HEK293T (cell line): ENCODE measurements around the gene INPP4B.

Source experiments
- CTCF ChIA-PET: fragments of 350-600 bp; formaldehyde crosslinking; extraction: SDS; loops from one replicate; lab custom pipeline; 2021; ENCODE audit warnings: antibody characterized with exemption, inconsistent platforms; lab: Yijun Ruan, JAX
- POLR2A ChIA-PET: fragments of 350-600 bp; formaldehyde crosslinking; extraction: SDS; loops from one replicate; lab custom pipeline; 2020; ENCODE audit warnings: antibody characterized with exemption, inconsistent platforms; lab: Yijun Ruan, JAX
- DNase-seq: peaks from one replicate; pipeline ENCODE4 v3.0.0; 2012; ENCODE audit warnings: mixed read lengths; ENCODE audit errors: extremely low spot score
- ARNT ChIP-seq: fragments of 450-650 bp; IDR thresholded peaks from 2 replicates; pipeline ENCODE4 v1.6.1; 2017; ENCODE audit warnings: mild to moderate bottlenecking
- BHLHE40 ChIP-seq: fragments of 450-650 bp; IDR thresholded peaks from 2 replicates; pipeline ENCODE4 v1.6.1; 2016; ENCODE audit warnings: mild to moderate bottlenecking, moderate library complexity, borderline replicate concordance
- CTBP1 ChIP-seq: fragments of 450-650 bp; IDR thresholded peaks from 2 replicates; pipeline ENCODE4 v1.6.1; 2016; ENCODE audit warnings: borderline replicate concordance
- ELF4 ChIP-seq: fragments of 450-650 bp; IDR thresholded peaks from 2 replicates; pipeline ENCODE4 v1.6.1; 2017; ENCODE audit warnings: antibody characterized with exemption
- FOXA1 ChIP-seq: fragments of 450-650 bp; IDR thresholded peaks from 2 replicates; pipeline ENCODE4 v1.6.1; 2016; ENCODE audit warnings: mild to moderate bottlenecking
- FOXK2 ChIP-seq: fragments of 450-650 bp; IDR thresholded peaks from 2 replicates; pipeline ENCODE4 v1.6.1; 2016; ENCODE audit warnings: mild to moderate bottlenecking
- FOXM1 ChIP-seq: fragments of 450-650 bp; IDR thresholded peaks from 2 replicates; pipeline ENCODE4 v1.6.1; 2017; ENCODE audit warnings: mild to moderate bottlenecking, borderline replicate concordance
- HDGF ChIP-seq: fragments of 450-650 bp; IDR thresholded peaks from 2 replicates; pipeline ENCODE4 v1.6.1; 2017; ENCODE audit warnings: antibody characterized with exemption, borderline replicate concordance
- L3MBTL2 ChIP-seq: fragments of 450-650 bp; conservative IDR thresholded peaks from 2 replicates; pipeline ENCODE4 v1.6.1; 2016; ENCODE audit warnings: mild to moderate bottlenecking
- LEF1 ChIP-seq: fragments of 450-650 bp; IDR thresholded peaks from 2 replicates; pipeline ENCODE4 v1.6.1; 2017; ENCODE audit warnings: mild to moderate bottlenecking, borderline replicate concordance
- NFRKB ChIP-seq: fragments of 450-650 bp; IDR thresholded peaks from 2 replicates; pipeline ENCODE4 v1.6.1; 2016; ENCODE audit warnings: mild to moderate bottlenecking, moderate library complexity
- SP1 ChIP-seq: fragments of 450-650 bp; IDR thresholded peaks from 2 replicates; pipeline ENCODE4 v1.6.1; 2017
- SUZ12 ChIP-seq: fragments of 450-650 bp; IDR thresholded peaks from 2 replicates; pipeline ENCODE4 v1.6.1; 2016; ENCODE audit warnings: mild to moderate bottlenecking
- TARDBP ChIP-seq: fragments of 450-650 bp; IDR thresholded peaks from 2 replicates; pipeline ENCODE4 v1.6.1; 2016
- ZNF384 ChIP-seq: fragments of 450-650 bp; IDR thresholded peaks from 2 replicates; pipeline ENCODE4 v1.6.1; 2016
- TF ChIP-seq, protein P1 (sequence below): fragments of 450-650 bp; IDR thresholded peaks from 2 replicates; pipeline ENCODE4 v1.6.1; 2016

INPP4B gene

DNA sequence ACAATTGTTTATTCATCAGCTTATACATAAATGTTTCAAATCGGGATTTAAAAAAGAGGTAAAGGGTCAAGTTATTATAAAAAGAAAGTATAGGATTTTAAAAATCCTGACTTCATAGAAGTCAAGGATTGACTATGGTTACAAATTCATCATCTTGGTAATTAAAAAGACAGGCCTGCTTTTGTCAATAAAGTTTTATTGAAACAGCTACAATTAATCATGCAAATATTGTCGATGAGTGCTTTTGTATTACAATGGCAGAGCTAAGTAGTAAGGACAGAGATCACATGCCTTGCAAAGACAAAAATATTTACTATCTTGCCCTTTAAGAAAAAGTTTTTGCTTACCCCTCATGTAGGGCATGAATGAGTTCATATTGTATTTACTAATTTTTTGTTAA lies 614.3 kb downstream of the INPP4B start:
- CTCF ChIA-PET, result no interaction called here

DNA sequence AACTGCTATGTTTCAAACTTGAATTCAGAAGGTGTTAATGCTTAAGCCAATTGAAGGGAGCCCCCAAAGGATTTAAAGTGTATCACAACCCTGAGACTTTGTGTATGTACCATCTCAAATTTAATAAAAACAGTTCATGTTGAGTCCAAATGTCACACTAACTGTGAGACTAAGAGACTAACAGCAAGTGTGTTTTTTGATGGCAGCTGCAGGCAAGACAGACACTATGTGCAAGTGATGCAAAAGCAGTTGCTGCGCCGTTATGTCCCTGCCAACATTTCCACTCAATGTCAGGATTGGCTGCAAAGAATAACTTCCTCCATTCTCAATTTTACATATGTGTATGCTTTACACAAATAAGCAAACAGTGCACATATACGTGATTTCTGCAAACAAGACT lies 615.1 kb downstream of the INPP4B start:
- POLR2A ChIA-PET, result no interaction called here
- DNase-seq, result no peak
- CTCF ChIA-PET, result no interaction called here
- no peak for TF ChIP-seq FOXA1
- TF ChIP-seq CTBP1, result no peak
- no peak for TF ChIP-seq ZNF384
- TF ChIP-seq SP1, result no peak
- no peak for TF ChIP-seq FOXM1
- no peak for TF ChIP-seq ELF4
- TF ChIP-seq LEF1, result no peak
- TF ChIP-seq L3MBTL2, result no peak
- TF ChIP-seq SUZ12, result no peak
- TF ChIP-seq ARNT, result no peak

More for the DNA sequence above, 614.3 kb downstream of the INPP4B start:
- DNase-seq, result no peak
- POLR2A ChIA-PET, result no interaction called here
- TF ChIP-seq L3MBTL2, result no peak
- TF ChIP-seq, protein P1, sequence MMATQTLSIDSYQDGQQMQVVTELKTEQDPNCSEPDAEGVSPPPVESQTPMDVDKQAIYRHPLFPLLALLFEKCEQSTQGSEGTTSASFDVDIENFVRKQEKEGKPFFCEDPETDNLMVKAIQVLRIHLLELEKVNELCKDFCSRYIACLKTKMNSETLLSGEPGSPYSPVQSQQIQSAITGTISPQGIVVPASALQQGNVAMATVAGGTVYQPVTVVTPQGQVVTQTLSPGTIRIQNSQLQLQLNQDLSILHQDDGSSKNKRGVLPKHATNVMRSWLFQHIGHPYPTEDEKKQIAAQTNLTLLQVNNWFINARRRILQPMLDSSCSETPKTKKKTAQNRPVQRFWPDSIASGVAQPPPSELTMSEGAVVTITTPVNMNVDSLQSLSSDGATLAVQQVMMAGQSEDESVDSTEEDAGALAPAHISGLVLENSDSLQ, result no peak
- TF ChIP-seq HDGF, result no peak
- no peak for TF ChIP-seq SUZ12
- no peak for TF ChIP-seq SP1
- no peak for TF ChIP-seq ELF4
- TF ChIP-seq CTBP1, result no peak
- TF ChIP-seq ZNF384, result no peak
- no peak for TF ChIP-seq FOXA1
- TF ChIP-seq FOXK2, result no peak
- no peak for TF ChIP-seq BHLHE40
- no peak for TF ChIP-seq ARNT
- no peak for TF ChIP-seq TARDBP
- no peak for TF ChIP-seq NFRKB
- TF ChIP-seq FOXM1, result no peak

DNA sequence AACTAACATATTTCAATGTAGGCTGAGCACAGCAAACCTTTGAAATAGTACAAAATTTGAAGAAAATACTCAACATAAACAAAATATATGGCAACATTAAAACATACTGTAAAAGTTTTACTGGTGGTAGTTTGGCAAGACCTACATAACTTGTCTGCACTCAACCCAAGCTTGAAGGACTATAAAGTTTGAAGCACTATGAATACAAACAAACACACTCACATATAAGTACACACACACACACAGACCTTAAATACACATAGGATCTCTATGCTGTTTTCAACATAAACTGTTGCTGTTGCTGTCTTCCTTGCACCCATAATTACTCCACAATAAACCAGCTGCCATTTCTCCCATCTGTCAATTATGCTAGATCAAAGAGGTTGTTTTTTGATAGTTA lies 620.1 kb downstream of the INPP4B start:
- CTCF ChIA-PET, result interaction anchor here (0.6 kb wide), 2 partner anchors 46 to 1351 kb away, joined by 3 to 5 read pairs; no protein-coding TSS in a partner anchor
- TF ChIP-seq ARNT, result no peak
- TF ChIP-seq BHLHE40, result no peak
- TF ChIP-seq, protein P1, result no peak
- no peak for TF ChIP-seq FOXA1
- TF ChIP-seq TARDBP, result no peak
- TF ChIP-seq ZNF384, result no peak
- no peak for TF ChIP-seq HDGF
- TF ChIP-seq SP1, result no peak
- no peak for TF ChIP-seq FOXM1
- no peak for TF ChIP-seq FOXK2
- TF ChIP-seq ELF4, result no peak
- no peak for DNase-seq
- POLR2A ChIA-PET, result no interaction called here

DNA sequence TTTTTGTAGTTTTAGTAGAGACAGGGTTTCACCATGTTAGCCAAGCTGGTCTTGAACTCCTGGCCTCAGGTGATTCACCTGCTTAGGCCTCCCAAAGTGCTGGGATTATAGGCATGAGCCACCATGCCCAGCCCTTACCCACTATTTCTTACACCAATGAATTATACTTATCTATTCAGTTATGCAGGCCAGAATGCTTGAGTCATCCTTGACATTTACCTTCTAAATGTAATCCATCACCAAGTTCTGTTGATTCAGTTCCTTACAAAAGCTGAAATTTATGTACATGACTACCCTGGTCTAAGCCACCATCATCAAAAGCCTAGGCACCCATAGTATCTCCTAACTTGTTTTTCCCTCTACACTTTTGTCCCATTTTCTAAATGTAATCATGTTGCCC lies 624.0 kb downstream of the INPP4B start:
- ChIA-PET POLR2A (no interaction called here), CTCF (no interaction called here)
- TF ChIP-seq ELF4 (no peak), SP1 (no peak), BHLHE40 (no peak)

DNA sequence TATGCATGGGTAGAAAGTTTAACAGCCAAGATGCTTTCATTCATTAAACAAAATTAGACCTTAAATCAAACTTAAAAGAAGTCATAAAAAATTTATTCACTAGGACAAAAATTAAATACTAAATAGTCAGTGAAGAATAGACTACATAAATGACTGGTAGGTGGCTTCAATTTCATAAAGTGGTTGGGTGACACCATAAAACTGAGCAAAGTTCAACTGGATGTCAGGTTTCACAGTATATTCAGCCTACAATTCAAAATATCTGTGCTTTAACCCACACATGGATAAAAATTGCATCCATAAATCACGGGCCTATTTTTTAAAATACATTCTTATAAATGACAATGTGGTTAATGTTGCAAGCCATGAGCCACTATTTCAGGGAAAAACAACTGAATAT lies 627.4 kb downstream of the INPP4B start:
- ChIA-PET CTCF (no interaction called here), POLR2A (no interaction called here)
- DNase-seq, result no peak
- TF ChIP-seq FOXM1, result no peak
- TF ChIP-seq FOXK2, result no peak

More for the DNA sequence above, 624.0 kb downstream of the INPP4B start:
- no peak for DNase-seq

DNA sequence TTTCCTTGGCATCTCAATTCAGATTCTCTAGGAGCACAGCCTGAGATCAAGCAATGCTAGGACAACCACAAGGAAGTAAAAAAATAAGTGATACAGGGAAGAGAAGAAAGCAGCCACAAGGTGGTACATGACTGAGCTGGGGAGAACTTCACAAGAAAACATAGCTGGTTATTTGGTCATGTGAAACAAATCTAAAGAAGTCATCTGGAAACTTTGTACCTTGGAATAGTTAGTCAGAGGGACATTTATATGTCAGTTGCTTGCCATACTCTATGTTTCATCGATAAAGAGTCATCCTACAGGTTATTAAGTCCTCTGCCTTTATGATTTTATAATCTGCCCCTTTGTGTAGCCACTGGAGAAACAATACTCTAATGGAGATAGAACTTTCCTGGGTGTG lies 634.7 kb downstream of the INPP4B start:
- ChIA-PET POLR2A (no interaction called here), CTCF (no interaction called here)
- TF ChIP-seq ZNF384, result no peak
- no peak for TF ChIP-seq SP1
- no peak for TF ChIP-seq NFRKB
- no peak for TF ChIP-seq HDGF
- no peak for DNase-seq

DNA sequence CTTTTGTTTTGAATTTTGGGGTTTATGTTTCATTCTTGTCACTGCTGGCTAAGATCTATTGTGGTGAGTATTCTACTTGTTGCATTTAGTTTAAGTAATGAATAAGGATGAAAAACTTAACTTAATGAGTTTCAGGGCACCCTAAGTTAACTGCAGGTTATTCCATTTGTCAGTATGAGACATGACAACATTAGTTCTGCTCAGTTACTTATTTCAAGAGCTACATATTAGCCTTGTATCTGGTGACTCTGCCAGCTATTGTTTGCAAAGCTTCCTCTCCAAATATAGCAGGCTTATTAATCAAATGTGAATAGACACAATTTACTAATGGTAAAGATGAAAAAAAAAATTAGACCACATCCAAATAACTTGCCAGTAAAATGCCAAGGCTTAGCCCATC lies 642.6 kb downstream of the INPP4B start:
- ChIA-PET CTCF (no interaction called here), POLR2A (no interaction called here)
- no peak for DNase-seq
- TF ChIP-seq, protein P1, result no peak
- TF ChIP-seq SP1 (no peak), NFRKB (no peak), LEF1 (no peak), ARNT (no peak), FOXM1 (no peak), FOXK2 (no peak), HDGF (no peak), ZNF384 (no peak), ELF4 (no peak), SUZ12 (no peak)
